PFSK-1 (cell line): ENCODE results near the gene ASCL5.

ENCODE experiments used
- FOXP2 ChIP-seq: optimal IDR thresholded peaks from 2 replicates; pipeline ENCODE3; 2011; ENCODE audit warnings: borderline replicate concordance, control low read depth, inconsistent platforms; ENCODE audit not compliant: insufficient read depth; ENCODE audit errors: extremely low read length, extremely low read depth
- POLR2AphosphoS5 ChIP-seq: IDR thresholded peaks from 2 replicates; pipeline ENCODE4 v1.6.1; 2012; ENCODE audit warnings: low read depth, mild to moderate bottlenecking, control low read depth, low read length, moderate library complexity
- REST ChIP-seq, 2 experiments: IDR thresholded peaks; 2 replicates each; pipeline versions ENCODE4 v1.6.1 to v1.8.0; 2011 to 2012; ENCODE audit warnings: low read depth in 2 of 2, low read length in 2 of 2, control low read depth in 1 of 2, inconsistent platforms in 1 of 2, mild to moderate bottlenecking in 1 of 2, moderate library complexity in 1 of 2; ENCODE audit not compliant: insufficient read depth in 1 of 2
- SIN3A ChIP-seq: IDR thresholded peaks from 2 replicates; pipeline ENCODE4 v1.6.1; 2012; ENCODE audit warnings: mild to moderate bottlenecking, low read length, moderate library complexity, borderline replicate concordance; ENCODE audit not compliant: insufficient read depth
- TAF1 ChIP-seq: IDR thresholded peaks from 2 replicates; pipeline ENCODE4 v1.6.1; 2012; ENCODE audit warnings: low read length, control low read depth, borderline replicate concordance; ENCODE audit not compliant: insufficient read depth

Gene ASCL5

GRCh38 chr1:201139306-201139705 is 12.3 kb upstream of the ASCL5 start:
- TF ChIP-seq REST (IDR thresholded peaks at IDR 0.05; ENCODE audit: insufficient read depth in 1 of 2, low read depth in 2 of 2, low read length in 2 of 2), result no peak
- TF ChIP-seq POLR2AphosphoS5, result no peak
- no peak for TF ChIP-seq SIN3A

GRCh38 chr1:201138311-201138840 is 11.4 kb upstream of the ASCL5 start:
- no peak for TF ChIP-seq POLR2AphosphoS5
- TF ChIP-seq FOXP2, result no peak
- TF ChIP-seq SIN3A, result no peak
- TF ChIP-seq REST (IDR thresholded peaks at IDR 0.05; ENCODE audit: insufficient read depth in 1 of 2, low read depth in 2 of 2, low read length in 2 of 2), result no peak
- no peak for TF ChIP-seq TAF1

GRCh38 chr1:201137579-201138310 is 10.8 kb upstream of the ASCL5 start:
- TF ChIP-seq FOXP2 (no peak), REST (IDR thresholded peaks at IDR 0.05; ENCODE audit: insufficient read depth in 1 of 2, low read depth in 2 of 2, low read length in 2 of 2) (no peak), TAF1 (no peak), POLR2AphosphoS5 (no peak), SIN3A (no peak)

- TF ChIP-seq TAF1 (no peak), REST (IDR thresholded peaks at IDR 0.05; ENCODE audit: insufficient read depth in 1 of 2, low read depth in 2 of 2, low read length in 2 of 2) (no peak), SIN3A (no peak), FOXP2 (no peak), POLR2AphosphoS5 (no peak)
These were observed 10.0 kb upstream of the ASCL5 start for GRCh38 chr1:201137024-201137392.
